HG02870 (cell line): ENCODE data around the gene TLCD3B.
"Not testable (repeated sequence)": the region's sequence is repeated elsewhere in the genome, so short reads cannot be mapped to it uniquely, and the experiment has no call there.

Experiments used
- ATAC-seq: cut with Tn5 transposase; IDR thresholded peaks from one replicate; pipeline ENCODE4 v1.9.1; 2021; ENCODE audit warnings: mild to moderate bottlenecking, moderate library complexity; ENCODE audit not compliant: unreplicated experiment

Gene TLCD3B

GRCh38 chr16:30027588-30028437 is 3.3 kb downstream of the TLCD3B start:
- ATAC-seq = no peak

DNA sequence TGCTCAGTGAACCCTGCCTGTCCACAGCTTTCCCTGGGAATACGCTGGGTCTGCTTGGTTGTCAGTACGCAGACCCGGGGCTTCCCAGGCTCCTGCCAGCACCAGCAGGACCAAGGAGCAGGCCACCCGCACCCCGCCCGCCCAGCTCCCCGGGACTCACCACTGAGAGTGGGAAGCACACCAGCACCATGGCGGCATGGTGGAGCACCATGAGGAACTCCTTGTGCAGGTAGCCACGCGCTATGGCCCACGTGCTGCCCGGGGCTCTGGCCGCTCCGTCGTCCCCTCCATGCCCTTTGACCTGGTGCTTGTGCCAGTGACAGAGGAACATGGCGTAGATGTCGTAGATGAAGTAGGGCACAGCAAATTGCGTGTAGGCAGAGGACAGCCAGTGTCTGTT is 4.6 kb downstream of the TLCD3B start:
- no peak for ATAC-seq

- no peak for ATAC-seq
These were observed 5.5 kb downstream of the TLCD3B start for GRCh38 chr16:30025574-30025973.

- no peak for ATAC-seq
These were observed 5.9 kb downstream of the TLCD3B start for GRCh38 chr16:30025156-30025555.

- no peak for ATAC-seq
These were observed 6.6 kb downstream of the TLCD3B start for GRCh38 chr16:30024451-30024850.

- no peak for ATAC-seq
These were observed 7.5 kb downstream of the TLCD3B start for GRCh38 chr16:30023586-30023985.

DNA sequence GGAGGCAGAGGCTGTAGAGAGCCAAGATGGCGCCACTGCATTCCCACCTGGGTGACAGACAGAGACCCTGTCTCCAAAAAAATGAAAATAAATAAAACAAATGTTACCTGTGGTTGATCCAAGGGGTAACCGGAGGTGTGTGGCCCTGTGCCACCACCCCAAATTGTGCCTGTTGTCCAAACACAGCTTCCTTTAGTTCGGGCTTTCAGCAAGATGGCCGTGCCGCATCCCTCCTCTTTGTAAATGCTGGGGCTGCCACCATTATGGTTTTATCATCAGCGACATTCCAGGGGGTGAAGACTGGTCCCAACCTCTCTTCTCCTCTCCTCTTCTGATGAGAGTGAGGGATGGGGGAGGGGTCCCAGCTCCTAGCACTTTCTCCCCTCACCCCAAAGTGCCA is 8.2 kb downstream of the TLCD3B start, which contains the start of gene C16orf92:
Gene C16orf92, plus strand, starts transcription at position 312 of the 400 bp plus-strand sequence. CDS start 143 bp downstream, outside the sequence.
- no peak for ATAC-seq

GRCh38 chr16:30018731-30019158 is 12.3 kb downstream of the TLCD3B start:
- no peak for ATAC-seq

- not testable (repeated sequence) for ATAC-seq
These were observed 13.1 kb downstream of the TLCD3B start for GRCh38 chr16:30017937-30018336.

DNA sequence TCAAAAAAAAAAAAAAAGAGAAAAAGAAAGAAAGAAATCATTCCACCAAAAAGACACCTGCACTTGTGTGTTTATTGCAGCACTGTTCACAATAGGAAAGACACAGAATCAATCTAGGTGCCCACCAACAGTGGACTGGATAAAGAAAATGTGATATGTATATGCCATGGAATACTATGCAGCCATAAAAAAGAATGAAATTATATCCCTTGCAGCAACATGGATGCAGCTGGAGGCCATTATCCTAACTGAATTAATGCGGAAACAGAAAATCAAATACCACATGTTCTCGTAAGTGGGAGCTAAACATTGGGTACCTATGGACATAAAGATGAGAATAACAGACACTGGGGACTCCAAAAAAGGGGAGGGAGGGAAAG is 13.8 kb downstream of the TLCD3B start:
- ATAC-seq = no peak

DNA sequence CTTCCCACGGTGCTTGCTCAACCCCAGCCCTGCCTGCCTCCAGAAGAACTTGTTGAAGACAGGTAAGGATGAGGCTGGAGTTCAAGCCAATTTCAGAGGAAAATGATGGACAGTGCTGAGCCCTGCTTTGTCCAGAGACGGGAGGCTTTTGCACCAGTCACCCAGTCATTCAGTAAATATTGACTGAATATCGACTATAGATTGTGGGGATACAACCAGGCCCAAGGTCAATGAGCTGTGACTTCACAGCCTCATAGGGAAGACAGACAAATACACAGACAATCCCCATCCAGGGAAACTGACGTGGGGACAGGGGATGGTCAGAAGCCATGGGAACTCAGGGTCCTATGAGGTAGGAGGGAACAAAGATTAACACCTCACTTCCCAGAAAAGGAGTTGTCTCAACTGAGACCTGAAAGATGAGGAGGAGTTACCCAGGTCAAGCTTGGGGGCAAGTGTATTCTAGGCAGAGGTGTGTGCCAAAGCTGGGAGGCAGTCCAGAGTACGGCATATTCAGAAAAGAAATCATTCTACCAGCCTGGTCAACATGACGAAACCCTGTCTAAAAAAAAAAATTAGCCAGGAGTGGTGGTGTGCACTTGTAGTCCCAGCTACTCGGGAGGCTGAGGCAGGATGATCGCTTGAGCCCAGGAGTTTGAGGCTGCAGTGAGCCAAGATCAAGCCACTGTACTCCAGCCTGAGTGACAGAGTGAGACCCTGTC is 14.4 kb downstream of the TLCD3B start:
- ATAC-seq = no peak

DNA sequence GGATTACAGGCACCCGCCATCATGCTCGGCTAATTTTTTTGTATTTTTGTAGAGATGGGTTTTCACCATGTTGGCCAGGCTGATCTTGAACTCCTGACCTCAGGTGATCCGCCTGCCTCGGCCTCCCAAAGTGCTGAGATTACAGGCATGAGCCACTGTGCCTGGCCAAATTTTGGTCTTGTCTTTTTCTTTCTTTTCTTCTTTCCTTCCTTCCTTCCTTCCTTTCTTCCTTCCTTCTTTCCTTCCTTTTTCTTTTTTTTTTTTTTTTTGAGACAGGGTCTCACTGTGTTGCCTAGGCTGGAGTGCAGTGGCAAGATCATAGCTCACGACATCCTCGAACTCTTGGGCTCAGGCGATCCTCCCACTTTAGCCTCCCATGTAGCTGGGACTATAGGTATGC is 15.6 kb downstream of the TLCD3B start:
- not testable (repeated sequence) for ATAC-seq

GRCh38 chr16:30012598-30012997 is 18.5 kb downstream of the TLCD3B start:
- ATAC-seq = not testable (repeated sequence)

DNA sequence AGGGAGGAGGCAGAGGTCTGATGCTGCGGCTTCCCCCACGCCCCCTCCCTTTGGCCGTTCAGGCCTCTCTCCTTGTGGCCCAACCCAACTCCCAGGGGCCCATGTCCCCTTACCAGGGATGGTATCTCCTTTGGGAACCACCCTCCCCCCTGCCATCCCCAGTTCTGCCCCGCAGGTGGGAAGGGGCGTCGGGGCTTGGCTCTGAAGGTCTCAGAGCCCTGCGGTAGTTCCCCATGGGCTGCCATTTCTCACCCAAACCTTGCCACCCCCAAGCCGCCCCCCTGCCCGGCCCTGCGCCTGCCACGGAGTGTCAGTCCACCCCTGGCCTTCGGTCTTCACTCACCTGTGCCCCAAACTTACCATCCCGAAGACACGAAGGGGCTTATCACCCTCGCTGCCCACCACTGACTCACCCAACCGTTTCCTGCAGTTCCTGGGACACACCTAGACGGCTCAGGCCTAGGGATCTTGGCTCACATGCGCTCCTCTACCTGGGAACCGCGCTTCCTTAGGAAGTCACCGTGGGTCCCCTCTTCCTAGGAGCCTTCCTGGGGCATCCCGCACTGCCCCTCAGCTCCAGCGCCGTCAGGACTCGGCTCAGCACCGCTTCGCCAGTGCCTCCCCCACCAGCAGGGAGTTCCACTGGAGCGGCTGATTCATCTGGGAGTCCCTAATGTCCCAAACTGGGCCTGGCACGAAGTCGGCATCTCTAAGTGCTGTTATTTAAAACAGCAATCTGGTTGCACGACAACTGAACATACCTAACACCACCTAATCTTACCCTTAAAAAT is 19.2 kb downstream of the TLCD3B start:
- no peak for ATAC-seq

DNA sequence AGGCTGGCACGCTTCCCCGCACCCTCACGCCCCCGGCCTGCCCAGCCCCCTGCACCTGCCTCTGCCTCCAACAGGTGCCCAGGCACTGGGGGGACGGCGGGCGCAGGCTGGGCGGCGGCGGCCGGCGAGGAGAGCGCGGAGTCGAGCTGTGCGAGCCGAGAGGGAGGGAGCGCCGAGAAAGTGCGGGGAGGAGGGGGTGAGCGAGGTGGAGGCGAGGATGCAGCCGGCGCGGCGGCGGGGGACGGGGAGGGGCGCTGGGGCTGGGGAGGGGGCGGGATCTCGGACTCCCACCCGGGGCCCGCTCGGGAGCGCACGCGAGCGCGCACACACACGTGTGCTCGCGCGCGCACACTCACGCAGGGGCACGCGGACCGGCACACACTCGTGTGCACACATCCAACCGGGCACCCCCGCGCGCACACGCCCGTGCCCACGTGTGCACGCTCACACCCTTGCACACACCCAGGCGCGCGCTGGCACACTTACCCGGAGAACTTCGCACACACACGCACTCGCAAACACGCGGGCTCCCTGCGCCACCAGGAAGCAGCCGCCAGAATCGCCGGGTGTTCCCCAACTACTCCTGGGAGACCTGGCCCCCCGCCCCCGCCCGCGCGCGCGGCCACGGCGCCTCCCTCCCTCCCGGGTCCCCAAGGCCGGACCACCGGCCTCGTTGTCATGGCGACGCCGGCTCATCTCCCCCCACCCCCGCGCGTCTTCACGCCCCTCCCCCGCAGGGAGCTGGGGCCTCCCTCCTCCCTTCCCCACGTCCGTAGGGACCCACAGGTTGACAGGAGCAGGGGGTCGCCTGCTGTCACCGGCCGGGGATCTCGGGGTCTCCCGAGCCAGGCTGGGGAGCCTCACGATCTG is 20.0 kb downstream of the TLCD3B start, which contains the start of gene DOC2A:
Gene DOC2A, minus strand, starts transcription at position 184 of the 870 bp plus-strand sequence. CDS start 805 bp downstream, outside the sequence.
- ATAC-seq = no peak

- ATAC-seq = no peak
These were observed 20.9 kb downstream of the TLCD3B start for GRCh38 chr16:30009990-30010843.

- ATAC-seq = no peak
These were observed 21.8 kb downstream of the TLCD3B start for GRCh38 chr16:30009085-30009862.

DNA sequence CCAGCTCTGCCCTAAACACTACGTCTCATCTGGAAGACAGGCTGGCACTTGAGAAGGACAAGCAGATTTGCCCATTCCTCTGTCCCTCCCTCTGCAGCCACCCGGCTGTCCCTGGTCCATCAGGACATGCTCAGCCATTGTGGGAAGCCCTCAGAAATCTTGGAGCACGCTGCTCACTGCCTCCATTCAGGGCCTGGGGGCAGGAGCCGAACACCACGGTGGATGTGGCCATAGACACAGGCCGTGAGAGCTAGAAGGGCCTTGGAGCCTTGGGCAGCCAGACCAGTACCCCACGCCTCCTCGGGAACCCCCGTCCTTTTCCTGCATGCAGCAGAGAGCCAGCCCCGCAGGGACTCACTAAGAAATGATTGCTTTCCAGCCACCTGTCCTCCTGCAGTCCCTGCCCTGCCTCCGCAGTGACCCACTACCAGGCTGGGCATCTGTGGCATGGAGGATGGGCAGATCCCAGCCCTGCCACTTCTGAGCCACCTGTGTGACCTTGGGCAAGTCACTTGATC is 23.6 kb downstream of the TLCD3B start:
- ATAC-seq = no peak
